OCI-LY7 (cell line): ENCODE measurements around the gene PKD1L1.

Source experiments
- EZH2phosphoT487 ChIP-seq: fragments of 200-600 bp; sonication (generic); IDR thresholded peaks from 2 replicates; pipeline ENCODE4 v1.6.1; 2018; ENCODE audit warnings: low read depth, borderline replicate concordance, mild to moderate bottlenecking, mixed run types, antibody characterized with exemption, low read length, moderate library complexity, mixed read lengths
- TF ChIP-seq, protein P1 (sequence below): fragments of 200-600 bp; sonication (generic); conservative IDR thresholded peaks from 2 replicates; pipeline ENCODE4 v1.5.1; 2014; ENCODE audit warnings: mild to moderate bottlenecking, antibody characterized with exemption, low read length, moderate library complexity, mixed read lengths

DNA sequence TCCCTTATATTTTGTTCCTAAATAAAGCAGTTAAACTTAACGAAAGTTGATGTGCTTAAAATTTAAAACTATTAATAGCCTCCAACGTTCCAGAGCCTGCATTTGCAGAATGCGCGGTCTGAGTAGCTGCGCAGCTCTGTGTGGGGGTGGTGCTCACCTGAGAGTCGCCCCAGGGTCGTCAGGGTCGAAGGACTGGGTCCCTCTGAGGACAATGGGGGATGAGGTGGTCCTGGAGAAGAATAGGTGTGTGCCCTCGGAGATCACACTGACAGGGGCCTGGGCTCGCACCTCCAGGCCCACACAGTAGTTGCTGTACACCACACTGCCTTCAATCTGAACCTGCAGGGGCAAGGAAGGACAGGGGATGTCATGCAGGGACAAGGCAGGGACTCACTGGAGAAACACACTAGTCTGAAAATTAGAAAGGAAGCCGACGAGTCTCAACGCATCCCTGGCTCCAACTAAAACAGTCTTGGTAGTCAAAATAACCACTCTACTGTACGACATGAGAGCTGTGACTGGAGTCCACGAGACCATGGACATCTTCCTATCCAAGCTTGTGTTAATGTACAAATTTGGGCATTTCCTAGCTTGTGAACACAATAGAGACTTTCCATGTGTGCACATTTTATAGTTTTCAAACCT lies 54.4 kb downstream of the PKD1L1 start:
- TF ChIP-seq, protein P1, sequence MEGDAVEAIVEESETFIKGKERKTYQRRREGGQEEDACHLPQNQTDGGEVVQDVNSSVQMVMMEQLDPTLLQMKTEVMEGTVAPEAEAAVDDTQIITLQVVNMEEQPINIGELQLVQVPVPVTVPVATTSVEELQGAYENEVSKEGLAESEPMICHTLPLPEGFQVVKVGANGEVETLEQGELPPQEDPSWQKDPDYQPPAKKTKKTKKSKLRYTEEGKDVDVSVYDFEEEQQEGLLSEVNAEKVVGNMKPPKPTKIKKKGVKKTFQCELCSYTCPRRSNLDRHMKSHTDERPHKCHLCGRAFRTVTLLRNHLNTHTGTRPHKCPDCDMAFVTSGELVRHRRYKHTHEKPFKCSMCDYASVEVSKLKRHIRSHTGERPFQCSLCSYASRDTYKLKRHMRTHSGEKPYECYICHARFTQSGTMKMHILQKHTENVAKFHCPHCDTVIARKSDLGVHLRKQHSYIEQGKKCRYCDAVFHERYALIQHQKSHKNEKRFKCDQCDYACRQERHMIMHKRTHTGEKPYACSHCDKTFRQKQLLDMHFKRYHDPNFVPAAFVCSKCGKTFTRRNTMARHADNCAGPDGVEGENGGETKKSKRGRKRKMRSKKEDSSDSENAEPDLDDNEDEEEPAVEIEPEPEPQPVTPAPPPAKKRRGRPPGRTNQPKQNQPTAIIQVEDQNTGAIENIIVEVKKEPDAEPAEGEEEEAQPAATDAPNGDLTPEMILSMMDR: no peak
- TF ChIP-seq EZH2phosphoT487: no peak
